ENCODE results near the gene DNMT1.

The DNMT1 gene

DNA sequence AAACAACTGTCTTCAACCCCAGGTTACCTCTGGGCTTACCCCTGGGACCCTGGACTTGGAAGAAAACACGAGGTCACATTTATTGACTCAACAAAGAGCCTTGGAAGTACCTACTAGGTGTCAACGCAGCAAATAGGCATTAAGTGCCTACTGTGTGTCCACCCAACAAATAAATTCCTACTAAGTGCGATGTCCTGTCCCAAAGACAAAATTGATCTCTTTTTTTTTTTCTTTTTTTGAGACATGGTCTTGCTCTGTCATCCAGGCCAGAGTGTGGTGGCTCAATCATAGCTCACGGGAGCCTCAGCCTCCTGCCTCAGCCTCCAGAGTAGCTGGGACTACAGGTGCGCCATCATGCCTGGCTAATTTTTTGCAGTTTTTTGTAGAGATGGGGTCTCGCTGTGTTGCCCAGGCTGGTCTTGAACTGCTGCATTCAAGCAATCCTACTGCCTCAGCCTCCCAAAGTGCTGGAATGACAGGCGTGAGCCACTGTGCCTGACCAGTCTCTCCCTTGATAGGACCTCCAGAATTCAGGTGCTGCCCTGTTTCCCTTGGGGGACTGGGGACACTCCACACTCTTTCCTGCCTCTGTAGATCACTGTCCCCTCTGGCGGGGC lies 37.0 kb upstream of the DNMT1 start:
- TF ChIP-seq, protein P1, sequence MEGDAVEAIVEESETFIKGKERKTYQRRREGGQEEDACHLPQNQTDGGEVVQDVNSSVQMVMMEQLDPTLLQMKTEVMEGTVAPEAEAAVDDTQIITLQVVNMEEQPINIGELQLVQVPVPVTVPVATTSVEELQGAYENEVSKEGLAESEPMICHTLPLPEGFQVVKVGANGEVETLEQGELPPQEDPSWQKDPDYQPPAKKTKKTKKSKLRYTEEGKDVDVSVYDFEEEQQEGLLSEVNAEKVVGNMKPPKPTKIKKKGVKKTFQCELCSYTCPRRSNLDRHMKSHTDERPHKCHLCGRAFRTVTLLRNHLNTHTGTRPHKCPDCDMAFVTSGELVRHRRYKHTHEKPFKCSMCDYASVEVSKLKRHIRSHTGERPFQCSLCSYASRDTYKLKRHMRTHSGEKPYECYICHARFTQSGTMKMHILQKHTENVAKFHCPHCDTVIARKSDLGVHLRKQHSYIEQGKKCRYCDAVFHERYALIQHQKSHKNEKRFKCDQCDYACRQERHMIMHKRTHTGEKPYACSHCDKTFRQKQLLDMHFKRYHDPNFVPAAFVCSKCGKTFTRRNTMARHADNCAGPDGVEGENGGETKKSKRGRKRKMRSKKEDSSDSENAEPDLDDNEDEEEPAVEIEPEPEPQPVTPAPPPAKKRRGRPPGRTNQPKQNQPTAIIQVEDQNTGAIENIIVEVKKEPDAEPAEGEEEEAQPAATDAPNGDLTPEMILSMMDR (IDR thresholded peaks at IDR 0.05; ENCODE audit: low read depth, low read length): no peak
- peak overlapping the region; percentile 76; the same call in 1 of the 2 replicates for H3K4me3 ChIP-seq (ENCODE audit: low read depth, low read length)

- peak within 1 kb of the TSS; percentile 76 for H3K4me3 ChIP-seq (ENCODE audit: low read depth, low read length)
- TF ChIP-seq, protein P1 (IDR thresholded peaks at IDR 0.05; ENCODE audit: low read depth, low read length): no peak
Observed at GRCh38 chr19:10230861-10231611, 36.3 kb upstream of the DNMT1 start, which contains the start of gene S1PR2. Gene S1PR2, minus strand, starts transcription at chr19:10231331. Its CDS starts 6,426 bp downstream, at chr19:10224905.

- H3K4me3 ChIP-seq (ENCODE audit: low read depth, low read length): peak overlapping the region; percentile 76
- TF ChIP-seq, protein P1 (IDR thresholded peaks at IDR 0.05; ENCODE audit: low read depth, low read length): no peak
Observed at GRCh38 chr19:10230173-10230860, 35.6 kb upstream of the DNMT1 start.

DNA sequence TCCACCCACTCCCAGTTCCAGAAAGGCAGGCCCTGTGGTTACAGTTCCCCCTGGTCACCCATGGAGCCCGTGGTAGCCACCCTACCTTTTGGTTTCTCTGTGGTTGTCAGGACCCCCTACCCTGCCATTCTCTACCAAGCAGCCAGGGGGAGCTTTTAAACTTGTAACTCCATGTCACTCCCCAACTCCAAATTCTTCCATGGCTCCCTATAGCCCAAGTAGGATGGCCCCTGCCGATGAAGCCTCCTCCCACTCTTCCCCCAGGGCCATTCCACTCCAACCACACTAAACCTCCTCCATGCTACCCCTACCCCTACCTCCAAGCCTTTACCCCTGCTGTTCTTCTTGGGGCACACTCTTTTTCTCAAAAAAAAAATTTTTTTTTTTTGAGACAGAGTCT lies 34.2 kb upstream of the DNMT1 start:
- H3K4me3 ChIP-seq (ENCODE audit: low read depth, low read length): no peak overlapping the region
- TF ChIP-seq, protein P1 (IDR thresholded peaks at IDR 0.05; ENCODE audit: low read depth, low read length): 0 out of 2 replicates have a peak, but pooled peaks have one; percentile 27

DNA sequence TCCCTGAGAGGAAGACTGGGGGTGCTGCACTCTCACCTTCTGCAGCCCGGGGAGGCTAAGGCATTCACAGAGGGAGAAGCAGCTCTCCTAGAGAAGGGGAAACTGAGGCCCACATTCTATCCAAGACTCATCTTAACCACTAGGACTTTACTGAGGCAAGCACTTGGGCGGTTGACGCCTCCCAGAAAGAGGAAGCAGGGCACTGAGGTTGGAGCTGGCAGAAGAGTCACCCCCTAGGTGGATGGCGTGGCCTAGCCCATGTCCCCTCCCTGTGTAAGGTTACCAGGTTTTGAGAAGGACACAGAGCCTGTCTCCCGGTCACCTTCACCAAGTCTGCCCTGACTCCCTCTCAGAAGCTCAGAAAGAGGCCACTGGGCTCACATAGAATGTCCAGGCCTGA lies 33.6 kb upstream of the DNMT1 start:
- TF ChIP-seq, protein P1 (IDR thresholded peaks at IDR 0.05; ENCODE audit: low read depth, low read length): no peak
- H3K4me3 ChIP-seq (ENCODE audit: low read depth, low read length): no peak overlapping the region

GRCh38 chr19:10227026-10227971 lies 32.5 kb upstream of the DNMT1 start:
- peak overlapping the region; percentile 43 for H3K4me3 ChIP-seq (ENCODE audit: low read depth, low read length)
- TF ChIP-seq, protein P1 (IDR thresholded peaks at IDR 0.05; ENCODE audit: low read depth, low read length): peak; percentile 11; the same call in 1 of the 2 replicates
